NB4 (cell line): ENCODE results near the gene SEL1L.
A peak's percentile ranks its signal among the peaks of the same experiment; 100 is the strongest.
"Not testable (repeated sequence)": the region's sequence is repeated elsewhere in the genome, so short reads cannot be mapped to it uniquely, and the experiment has no call there.

ENCODE experiments used
- DNase-seq: peaks from one replicate; pipeline ENCODE4 v3.0.0; 2010; ENCODE audit warnings: low read depth
- H3K4me3 ChIP-seq: one replicate; pipeline ENCODE4 v1.5.1; 2011; ENCODE audit warnings: mild to moderate bottlenecking, low read depth, low read length, moderate library complexity
- MYC ChIP-seq: IDR thresholded peaks from 2 replicates; pipeline ENCODE4 v1.6.1; 2011; ENCODE audit warnings: low read depth, low read length
- POLR2A ChIP-seq: IDR thresholded peaks from 2 replicates; pipeline ENCODE4 v1.6.1; 2011; ENCODE audit warnings: mild to moderate bottlenecking; ENCODE audit not compliant: insufficient read length; ENCODE audit errors: extremely low read depth
- TF ChIP-seq, protein P1 (sequence below): IDR thresholded peaks from one replicate; pipeline ENCODE4 v1.5.1; 2012; ENCODE audit warnings: low read depth, low read length
- TF ChIP-seq, protein P2 (sequence below): IDR thresholded peaks from 2 replicates; pipeline ENCODE4 v1.6.1; 2011; ENCODE audit warnings: low read depth, low read length

The SEL1L gene

DNA sequence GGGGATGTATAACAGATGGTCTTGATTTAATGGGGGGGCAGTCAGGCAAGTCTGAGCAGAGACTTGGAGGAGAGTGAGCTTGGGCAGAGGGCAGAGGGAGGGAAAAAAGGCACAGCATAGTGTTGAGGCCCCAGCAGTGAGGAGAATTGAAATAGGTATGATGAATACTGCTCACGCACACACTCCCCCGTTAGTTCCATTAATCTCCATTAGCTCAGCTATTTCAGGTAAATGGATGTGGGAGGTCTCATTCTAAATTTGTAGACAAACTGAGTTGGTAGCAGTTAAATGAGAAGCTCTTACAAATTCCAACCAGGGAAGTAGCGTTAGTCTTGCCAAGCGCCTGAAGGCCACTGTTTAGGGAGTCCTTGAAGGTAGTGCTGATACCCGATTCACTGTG, 66.8 kb downstream of the SEL1L start:
- TF ChIP-seq, protein P1, sequence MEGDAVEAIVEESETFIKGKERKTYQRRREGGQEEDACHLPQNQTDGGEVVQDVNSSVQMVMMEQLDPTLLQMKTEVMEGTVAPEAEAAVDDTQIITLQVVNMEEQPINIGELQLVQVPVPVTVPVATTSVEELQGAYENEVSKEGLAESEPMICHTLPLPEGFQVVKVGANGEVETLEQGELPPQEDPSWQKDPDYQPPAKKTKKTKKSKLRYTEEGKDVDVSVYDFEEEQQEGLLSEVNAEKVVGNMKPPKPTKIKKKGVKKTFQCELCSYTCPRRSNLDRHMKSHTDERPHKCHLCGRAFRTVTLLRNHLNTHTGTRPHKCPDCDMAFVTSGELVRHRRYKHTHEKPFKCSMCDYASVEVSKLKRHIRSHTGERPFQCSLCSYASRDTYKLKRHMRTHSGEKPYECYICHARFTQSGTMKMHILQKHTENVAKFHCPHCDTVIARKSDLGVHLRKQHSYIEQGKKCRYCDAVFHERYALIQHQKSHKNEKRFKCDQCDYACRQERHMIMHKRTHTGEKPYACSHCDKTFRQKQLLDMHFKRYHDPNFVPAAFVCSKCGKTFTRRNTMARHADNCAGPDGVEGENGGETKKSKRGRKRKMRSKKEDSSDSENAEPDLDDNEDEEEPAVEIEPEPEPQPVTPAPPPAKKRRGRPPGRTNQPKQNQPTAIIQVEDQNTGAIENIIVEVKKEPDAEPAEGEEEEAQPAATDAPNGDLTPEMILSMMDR = no peak
- TF ChIP-seq POLR2A (no peak), MYC (no peak)
- TF ChIP-seq, protein P2, sequence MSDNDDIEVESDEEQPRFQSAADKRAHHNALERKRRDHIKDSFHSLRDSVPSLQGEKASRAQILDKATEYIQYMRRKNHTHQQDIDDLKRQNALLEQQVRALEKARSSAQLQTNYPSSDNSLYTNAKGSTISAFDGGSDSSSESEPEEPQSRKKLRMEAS = no peak
- no peak for DNase-seq
- no peak overlapping the region for H3K4me3 ChIP-seq

DNA sequence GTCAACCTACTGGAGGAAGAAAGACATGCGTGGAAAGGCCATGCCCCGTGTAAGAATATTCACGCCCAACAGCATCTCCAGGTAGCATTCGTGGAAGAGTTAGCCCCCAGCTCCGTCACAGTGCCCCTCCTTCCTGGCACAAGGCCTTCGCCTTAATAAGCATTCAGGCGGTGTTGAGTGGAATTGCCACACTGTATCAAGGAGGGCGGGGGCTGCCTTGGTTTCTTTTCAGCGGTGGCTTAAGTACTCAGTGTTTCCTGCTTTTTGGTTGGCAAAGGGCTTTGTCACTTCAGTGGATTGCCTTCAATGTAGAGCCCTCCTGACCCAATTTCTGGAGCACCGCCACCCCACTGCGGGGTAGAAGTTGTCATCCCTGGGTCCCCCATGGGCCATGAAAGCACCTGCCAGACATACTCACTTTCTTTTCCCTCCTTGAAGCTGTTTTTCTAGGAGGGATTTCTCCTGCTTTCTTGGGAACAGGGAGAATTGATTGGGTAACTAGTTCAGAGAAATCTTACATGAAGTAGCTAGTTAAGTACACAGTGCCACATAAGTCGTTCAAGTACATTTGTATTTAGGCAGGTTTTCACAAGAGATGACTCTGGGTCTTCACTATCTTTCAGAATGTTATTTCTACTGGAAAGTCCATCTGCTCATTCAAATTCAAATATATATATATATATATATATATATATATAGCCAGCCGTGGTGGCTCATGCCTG, 68.0 kb downstream of the SEL1L start:
- H3K4me3 ChIP-seq = no peak overlapping the region
- TF ChIP-seq POLR2A (no peak), MYC (no peak)
- TF ChIP-seq, protein P2 = no peak
- TF ChIP-seq, protein P1 = no peak
- DNase-seq = no peak

DNA sequence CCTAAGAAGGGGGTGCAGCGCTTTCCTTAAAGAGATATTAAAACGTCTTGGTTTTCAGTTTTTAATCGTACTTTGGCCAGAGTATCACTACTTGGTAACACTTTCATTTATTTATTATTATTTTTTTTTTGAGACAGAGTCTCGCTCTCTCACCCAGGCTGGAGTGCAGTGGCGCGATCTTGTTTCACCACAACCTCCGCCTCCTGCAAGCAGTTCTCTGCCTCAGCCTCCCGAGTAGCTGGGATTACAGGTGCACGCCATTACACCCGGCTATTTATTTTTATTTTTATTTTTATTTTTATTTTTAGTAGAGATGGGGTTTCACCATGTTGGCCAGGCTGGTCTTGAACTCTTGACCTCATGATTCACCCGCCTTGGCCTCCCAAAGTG, 68.7 kb downstream of the SEL1L start:
- not testable (repeated sequence) for DNase-seq
- peak overlapping the region; percentile 65 for H3K4me3 ChIP-seq

DNA sequence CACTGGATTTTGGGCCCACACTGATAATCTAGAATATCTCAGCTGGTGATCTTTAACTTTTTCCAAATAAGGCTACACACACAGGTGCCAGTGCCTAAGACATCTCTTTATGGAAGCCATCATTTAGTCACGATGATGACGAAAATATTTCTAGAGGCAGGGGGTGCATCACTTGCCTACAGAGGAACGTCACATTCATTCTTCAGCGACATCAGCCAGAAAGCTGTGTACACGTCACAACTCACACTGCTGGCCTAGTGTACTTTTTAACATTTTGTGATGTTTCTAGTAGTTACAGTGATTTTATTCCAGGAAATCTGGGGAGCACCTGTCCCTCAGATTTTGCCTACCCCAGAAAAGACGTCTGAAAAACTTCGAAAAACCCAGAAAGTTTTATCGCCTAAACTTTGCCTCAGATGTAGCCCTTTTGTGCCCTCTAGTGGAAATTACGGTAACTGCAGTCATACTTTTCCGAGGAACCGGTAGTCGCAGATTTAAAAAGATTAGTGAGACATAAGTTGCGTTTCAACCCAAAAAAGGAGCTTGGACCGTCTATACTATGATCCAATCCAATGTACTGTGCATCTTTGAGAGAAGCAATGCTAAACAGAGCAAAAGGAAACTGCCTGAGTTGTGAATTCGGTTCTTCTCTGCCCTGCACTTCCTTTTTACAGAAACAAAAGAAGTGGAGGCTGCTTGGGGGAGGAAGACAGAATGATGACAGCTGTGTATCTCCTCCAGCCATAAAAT, 69.2 kb downstream of the SEL1L start:
- peak; percentile 60 for DNase-seq
- no peak for TF ChIP-seq POLR2A
- TF ChIP-seq, protein P1 = peak; percentile 69
- peak overlapping the region; percentile 65 for H3K4me3 ChIP-seq

DNA sequence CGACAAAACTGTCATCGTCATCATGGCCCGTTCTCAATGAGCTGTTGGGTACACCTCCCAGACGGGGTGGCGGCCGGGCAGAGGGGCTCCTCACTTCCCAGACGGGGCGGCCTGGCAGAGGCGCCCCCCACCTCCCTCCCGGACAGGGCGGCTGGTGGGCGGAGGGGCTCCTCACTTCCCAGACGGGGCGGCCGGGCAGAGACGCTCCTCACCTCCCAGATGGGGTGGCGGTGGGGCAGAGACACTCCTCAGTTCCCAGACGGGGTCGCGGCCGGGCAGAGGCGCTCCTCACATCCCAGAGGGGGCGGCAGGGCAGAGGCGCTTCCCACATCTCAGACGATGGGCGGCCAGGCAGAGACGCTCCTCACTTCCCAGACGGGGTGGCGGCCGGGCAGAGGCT, 71.3 kb downstream of the SEL1L start:
- DNase-seq, H3K4me3 ChIP-seq: not testable (repeated sequence)

DNA sequence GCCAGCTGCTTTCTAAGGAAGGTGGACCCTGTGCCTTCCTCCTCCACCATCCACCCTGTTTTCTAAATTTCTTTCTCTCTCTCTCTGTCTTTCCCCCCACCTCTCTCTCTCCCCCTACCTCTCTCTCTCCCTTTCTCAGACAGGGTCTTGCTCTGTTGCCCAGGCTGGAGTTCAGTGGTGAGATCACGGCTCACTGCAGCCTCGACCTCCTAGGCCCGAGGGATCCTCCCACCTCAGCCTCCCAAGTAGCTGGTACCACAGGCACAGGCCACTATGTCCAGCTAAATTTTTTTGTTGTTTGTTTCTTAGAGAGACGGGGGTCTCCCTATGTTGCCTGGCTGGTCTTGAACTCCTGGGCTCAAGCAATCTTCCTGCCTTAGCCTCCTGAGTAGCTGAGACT, 73.7 kb downstream of the SEL1L start:
- TF ChIP-seq, protein P2 = no peak
- TF ChIP-seq, protein P1 = no peak
- no peak for TF ChIP-seq MYC
- no peak for TF ChIP-seq POLR2A
- no peak overlapping the region for H3K4me3 ChIP-seq
- no peak for DNase-seq

DNA sequence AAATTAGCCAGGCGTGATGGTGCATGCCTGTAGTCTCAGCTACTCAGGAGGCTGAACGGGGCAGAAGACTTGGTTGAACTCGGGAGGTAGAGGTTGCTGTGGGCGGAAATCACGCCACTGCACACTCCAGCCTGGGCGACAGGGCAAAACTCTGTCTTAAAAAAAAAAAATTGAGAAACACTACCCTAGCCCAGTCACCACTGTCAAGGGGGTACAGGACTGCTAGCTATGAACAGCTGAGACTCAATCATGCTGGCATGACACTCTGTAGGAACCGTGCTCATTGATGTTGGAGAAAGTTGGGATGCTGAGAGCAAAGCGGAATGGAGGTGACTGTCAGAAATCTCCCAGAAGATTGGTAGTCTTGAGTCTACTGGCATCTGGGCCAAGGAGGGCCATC, 75.3 kb downstream of the SEL1L start:
- TF ChIP-seq, protein P1 = no peak
- TF ChIP-seq POLR2A = no peak
- TF ChIP-seq, protein P2 = no peak
- TF ChIP-seq MYC = no peak
- no peak overlapping the region for H3K4me3 ChIP-seq
- no peak for DNase-seq
